HG03457 (cell line): ENCODE results near the gene MIEF1.

ENCODE experiments used
- ATAC-seq: cut with Tn5 transposase; IDR thresholded peaks from one replicate; pipeline ENCODE4 v1.9.1; 2021; ENCODE audit warnings: moderate number of reproducible peaks; ENCODE audit not compliant: unreplicated experiment

MIEF1 gene

DNA sequence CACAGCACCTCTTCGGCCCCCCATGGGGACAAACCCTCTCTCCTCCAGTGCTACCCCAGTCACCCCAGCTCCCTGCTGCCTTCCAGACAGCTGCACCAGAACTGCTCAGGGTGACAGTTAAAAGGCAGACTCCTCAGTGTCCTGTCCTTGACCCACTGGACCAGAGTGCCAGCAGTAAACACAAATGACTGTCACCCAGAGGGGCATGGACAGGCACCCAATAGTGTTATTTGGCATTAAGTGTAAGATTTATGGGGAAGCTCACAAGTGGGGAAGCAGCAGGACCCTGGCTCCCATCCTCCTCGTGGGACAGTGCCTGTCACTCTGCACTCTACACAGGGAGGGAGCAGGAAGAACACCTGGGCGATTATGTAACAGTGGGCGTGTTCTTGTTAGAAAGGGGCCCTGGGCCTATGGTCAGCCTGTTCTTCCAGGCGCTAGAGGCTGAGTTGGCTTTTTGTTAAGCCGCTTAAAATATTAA, 25.4 kb downstream of the MIEF1 start:
- ATAC-seq, result no peak

- ATAC-seq, result no peak
Measured at GRCh38 chr22:39528080-39528661, 26.1 kb downstream of the MIEF1 start.

GRCh38 chr22:39528681-39529486, 26.8 kb downstream of the MIEF1 start:
- peak; percentile 28 for ATAC-seq

DNA sequence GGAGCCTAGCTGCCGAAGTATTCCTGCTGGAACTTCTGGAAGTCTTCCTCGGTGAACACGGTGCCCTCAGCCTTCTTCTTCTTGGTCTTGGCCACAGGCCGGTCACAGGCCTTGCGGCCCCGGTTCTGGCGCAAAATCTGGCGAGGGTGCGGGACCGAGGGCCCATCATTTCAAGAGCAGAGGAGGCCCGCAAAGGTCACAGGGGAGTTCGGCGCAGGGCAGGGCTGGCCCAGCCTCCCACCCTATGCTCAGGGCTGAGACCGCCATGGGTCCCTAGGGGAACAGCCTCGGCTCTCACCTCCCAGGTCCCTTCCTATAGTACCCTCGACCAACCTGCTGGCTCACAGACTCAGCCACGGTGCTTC, 27.4 kb downstream of the MIEF1 start:
- no peak for ATAC-seq

- no peak for ATAC-seq
Measured at GRCh38 chr22:39530116-39530515, 28.0 kb downstream of the MIEF1 start.

GRCh38 chr22:39530692-39531331, 28.7 kb downstream of the MIEF1 start:
- no peak for ATAC-seq

DNA sequence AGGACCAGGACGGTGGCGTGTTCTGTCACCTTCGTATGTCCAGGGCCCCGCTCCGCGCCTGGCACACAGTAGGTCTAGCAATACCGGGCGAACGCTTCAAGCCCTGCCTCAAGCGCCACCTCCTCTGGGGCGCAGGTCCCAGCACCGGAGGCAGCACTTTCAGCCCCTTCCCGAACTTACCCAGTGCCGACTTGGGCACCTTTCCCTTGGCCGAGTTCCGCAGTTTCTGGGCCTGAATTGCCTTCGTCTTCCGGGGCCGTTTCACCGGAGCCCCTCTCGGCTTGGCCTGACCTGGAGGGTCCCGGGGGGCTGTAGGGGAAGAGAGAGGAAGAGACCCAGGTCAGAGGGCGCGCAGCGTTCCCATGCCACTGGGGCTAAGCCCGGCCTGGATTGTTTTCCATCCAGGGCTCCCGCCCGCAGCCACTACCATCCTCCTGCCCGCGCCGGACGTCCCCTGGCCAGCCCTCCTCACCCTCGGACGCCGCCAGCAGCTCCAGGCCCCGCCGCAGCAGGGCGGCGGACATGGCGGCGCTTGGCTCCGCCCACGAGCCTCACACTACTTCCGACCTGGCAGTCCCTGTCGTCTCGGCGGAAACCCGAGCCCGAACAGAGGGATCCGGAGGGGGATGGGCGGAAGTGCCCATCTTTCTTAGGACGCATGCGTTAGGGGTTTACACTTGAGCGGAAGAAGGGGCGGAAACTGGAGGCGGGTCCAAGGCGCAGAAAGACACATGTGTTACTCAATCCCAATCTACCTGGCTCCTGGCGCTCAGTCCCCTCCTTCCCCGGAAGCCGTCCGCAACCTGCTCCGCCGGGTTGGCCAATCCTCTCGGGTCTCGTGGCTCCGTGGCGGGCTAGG, 30.4 kb downstream of the MIEF1 start, which contains the start of gene RPS19BP1:
Gene RPS19BP1, minus strand, starts transcription at position 534 of the 859 bp plus-strand sequence. Its CDS starts 10 bp downstream, at position 524.
- peak; percentile 58 for ATAC-seq

DNA sequence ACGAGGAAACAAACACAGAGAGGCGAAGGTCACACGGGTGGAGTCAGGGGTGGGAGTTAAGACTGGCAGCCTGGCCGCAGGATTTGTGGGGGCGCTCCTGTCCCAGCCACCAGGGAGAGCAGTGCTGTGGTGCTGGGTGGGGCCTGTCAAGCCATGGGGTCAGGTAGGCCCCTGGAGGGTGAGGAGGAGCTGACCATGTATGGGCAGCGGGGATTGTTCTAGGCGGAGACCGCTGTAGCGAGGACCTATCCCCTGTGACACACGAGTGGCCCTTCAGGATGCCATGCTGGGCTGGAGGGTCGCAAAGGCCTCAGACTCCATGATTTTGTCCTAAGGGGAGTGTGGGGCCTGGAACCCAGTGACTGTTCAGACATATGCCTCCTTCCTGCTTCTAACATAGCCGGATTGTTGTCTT, 32.0 kb downstream of the MIEF1 start:
- no peak for ATAC-seq

DNA sequence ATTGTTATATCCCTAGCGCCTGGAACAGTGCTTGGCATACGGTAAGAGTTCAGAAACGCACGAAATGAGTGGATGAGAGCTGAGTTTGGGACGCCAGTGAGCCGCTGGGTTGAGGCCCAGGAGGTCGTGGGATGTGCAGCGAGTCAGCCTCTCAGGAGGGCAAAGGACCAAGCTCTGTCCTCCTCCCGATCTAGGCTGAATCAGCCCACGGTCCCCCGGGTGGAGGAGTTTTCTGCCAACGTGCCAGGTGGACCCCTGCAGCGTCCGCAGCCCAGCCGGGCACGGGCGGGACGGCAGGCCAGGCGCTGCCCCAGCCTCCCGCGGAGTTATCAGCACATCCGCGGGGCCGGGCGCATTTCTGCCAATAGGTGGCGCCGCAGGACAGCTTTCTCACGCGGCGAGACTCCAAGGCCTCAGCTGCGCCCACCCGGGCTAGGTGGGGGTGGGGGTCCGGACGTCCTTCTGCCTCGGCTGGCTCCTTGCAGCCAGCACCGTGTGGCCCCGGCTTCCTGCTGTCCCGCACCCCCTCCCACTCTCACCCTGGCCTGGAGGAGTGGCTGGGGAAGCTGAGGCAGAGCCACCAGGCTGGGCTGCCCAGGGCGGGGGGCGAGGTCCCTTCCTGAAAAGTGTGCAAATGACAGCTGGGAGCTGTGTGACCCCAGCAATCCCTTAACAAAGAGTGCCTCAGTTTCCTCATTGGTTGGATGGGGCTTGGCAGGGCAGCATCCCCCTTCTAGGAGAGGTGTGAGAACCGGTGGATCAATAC, 32.7 kb downstream of the MIEF1 start:
- ATAC-seq, result no peak

DNA sequence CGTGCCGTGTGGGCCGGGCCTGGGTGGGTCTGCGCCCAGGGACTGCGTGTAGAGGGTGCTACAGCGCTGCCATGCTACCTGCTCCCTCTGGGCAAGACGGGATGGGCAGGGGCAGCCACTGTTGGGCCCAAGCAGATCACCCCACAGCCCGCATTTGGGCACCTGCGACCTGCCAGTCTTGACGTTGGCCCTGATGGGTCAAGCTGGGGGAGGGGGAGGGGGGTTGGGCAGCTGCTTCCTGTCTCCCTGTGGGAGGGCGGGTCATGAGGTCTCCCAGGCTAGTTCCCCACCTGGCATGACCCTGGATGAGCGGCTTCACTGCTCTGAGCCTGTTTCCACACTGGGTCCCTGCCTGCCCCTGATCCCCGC, 33.3 kb downstream of the MIEF1 start:
- no peak for ATAC-seq

- ATAC-seq, result no peak
Measured at GRCh38 chr22:39535831-39536449, 33.9 kb downstream of the MIEF1 start.

DNA sequence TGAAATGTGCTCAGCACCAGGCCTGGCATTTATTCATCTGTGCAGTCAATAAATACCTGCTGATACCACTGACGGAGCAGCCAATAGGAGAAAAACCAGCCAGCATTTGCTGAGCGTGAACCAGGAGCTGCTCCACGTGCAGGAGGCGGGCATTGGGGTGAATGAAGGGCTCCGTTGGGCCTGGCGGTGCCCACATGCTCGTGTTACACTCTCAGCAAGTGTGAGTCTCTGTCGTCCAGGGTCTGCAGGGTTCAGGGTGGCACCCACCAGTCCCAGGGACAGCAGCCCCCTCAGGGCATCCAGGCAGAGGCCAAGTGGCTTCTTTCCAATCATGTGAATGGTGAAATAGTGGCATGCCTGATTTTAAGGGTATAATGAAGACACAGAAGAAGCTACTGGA, 34.6 kb downstream of the MIEF1 start:
- ATAC-seq, result no peak

- no peak for ATAC-seq
Measured at GRCh38 chr22:39537975-39538374, 35.9 kb downstream of the MIEF1 start.

DNA sequence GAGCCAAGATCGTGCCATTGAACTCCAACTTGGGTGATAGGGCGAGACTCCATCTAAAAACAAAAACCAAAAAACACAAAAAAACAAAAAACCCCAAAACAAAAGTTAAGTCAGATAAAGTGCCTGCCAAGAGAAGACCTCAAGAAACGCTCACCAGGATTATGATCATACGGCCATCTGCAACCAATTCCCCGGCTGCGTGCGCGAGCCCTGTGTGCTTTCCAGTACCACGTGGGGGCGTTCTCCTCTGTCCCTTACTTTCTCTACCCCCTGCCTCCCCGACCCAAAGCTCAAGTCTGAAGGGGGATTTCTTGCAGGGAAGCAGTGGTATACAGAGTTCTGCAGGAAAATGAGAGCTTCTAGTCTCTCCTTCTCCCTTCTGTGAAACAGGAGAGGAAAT, 41.0 kb downstream of the MIEF1 start:
- ATAC-seq, result no peak

- no peak for ATAC-seq
Measured at GRCh38 chr22:39545386-39546365, 43.6 kb downstream of the MIEF1 start.

GRCh38 chr22:39546889-39547586, 44.9 kb downstream of the MIEF1 start:
- ATAC-seq, result no peak

DNA sequence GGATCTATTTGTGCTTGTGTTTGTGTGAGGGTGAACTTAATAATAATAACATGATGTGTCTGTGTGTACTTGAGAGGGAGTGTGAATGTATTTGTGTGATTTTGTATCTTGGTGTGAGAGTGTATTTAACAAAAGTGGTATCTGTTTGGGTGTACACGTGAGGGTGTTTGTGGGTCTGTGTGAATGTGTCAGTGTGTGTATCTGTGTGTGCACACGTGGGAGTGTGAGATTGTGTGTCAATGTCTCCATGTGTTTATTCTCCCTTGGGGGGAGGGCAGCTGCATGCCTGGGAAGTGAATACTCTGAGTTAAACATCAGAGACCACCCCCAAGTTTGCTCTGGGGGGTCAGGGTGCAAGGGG, 45.5 kb downstream of the MIEF1 start:
- no peak for ATAC-seq

DNA sequence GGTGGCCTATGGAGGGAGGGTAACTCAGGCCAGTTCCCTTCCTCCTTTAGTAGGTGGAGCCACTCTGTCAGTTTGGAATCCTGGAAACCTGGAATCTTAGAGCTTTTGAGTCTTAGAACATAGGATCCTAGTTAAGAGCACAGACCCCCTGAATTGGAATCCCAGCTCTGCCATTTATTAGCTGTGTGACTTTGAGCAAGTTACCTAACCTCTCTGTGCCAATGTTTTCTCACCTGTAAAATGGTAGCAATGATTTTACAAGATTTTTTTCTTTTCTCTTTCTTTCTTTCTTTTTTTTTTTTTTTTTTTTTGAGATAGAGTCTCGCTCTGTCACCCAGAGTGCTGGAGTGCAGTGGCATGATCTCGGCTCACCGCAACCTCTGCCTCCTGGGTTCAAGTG, 51.3 kb downstream of the MIEF1 start:
- ATAC-seq, result no peak
